Measurements from ENCODE around the gene C14orf180. TPM values are rescaled to one million over a fixed set of nuclear protein-coding genes. Genes with fewer than 3 reads are reported as not detected.

C14orf180 gene
- polyA plus RNA-seq, 1 donor (not counting 4 experiments of a cell fraction or from before 2014, with no cell fraction given), result not detected

- Histone ChIP-seq H3K79me2 (ENCODE audit: control insufficient read depth, insufficient read depth, low read length) (no peaks in the 10 kb centered on the region), H3K4me1 (ENCODE audit: control insufficient read depth, extremely low read depth, insufficient read depth, low read length) (no peaks in the 10 kb centered on the region), H4K20me1 (ENCODE audit: control insufficient read depth, extremely low read depth, insufficient read depth, low read length) (no peaks in the 10 kb centered on the region), H3K9ac (ENCODE audit: control insufficient read depth, extremely low read depth, insufficient read depth, low read length) (no peak overlapping the region), H3K27me3 (ENCODE audit: control insufficient read depth, extremely low read depth, insufficient read depth, low read length) (peaks cover 29% of the 10 kb centered on the region), H3K9me1 (ENCODE audit: control insufficient read depth, extremely low read depth, insufficient read depth, low read length) (no peaks in the 10 kb centered on the region), H3K36me3 (ENCODE audit: control insufficient read depth in 2 of 2, extremely low read depth in 1 of 2, insufficient read depth in 2 of 2, low read length in 2 of 2) (no peaks in the 10 kb centered on the region), H3K4me3 (ENCODE audit: control insufficient read depth in 2 of 3, extremely low read depth in 1 of 3, insufficient read depth in 2 of 3, low read depth in 1 of 3, low read length in 3 of 3) (no peak overlapping the region), H3K27ac (ENCODE audit: control insufficient read depth, insufficient read depth, low read length) (no peak overlapping the region), H2AFZ (ENCODE audit: control insufficient read depth, low read length) (no peak overlapping the region), H3K4me2 (ENCODE audit: control insufficient read depth, extremely low read depth, insufficient read depth, low read depth, low read length) (no peak overlapping the region), H3K9me3 (ENCODE audit: control insufficient read depth, low read depth, low read length) (no peaks in the 10 kb centered on the region)
- DNase-seq (ENCODE audit: low read depth, low spot score) (no peak), FAIRE-seq (no peak)
- TF ChIP-seq, protein P1, sequence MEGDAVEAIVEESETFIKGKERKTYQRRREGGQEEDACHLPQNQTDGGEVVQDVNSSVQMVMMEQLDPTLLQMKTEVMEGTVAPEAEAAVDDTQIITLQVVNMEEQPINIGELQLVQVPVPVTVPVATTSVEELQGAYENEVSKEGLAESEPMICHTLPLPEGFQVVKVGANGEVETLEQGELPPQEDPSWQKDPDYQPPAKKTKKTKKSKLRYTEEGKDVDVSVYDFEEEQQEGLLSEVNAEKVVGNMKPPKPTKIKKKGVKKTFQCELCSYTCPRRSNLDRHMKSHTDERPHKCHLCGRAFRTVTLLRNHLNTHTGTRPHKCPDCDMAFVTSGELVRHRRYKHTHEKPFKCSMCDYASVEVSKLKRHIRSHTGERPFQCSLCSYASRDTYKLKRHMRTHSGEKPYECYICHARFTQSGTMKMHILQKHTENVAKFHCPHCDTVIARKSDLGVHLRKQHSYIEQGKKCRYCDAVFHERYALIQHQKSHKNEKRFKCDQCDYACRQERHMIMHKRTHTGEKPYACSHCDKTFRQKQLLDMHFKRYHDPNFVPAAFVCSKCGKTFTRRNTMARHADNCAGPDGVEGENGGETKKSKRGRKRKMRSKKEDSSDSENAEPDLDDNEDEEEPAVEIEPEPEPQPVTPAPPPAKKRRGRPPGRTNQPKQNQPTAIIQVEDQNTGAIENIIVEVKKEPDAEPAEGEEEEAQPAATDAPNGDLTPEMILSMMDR (optimal IDR thresholded peaks at IDR 0.05 in 1 of 3, IDR thresholded peaks at IDR 0.05 in 1 of 3, conservative IDR thresholded peaks at IDR 0.05 in 1 of 3; ENCODE audit: extremely low read depth in 1 of 3, insufficient read depth in 2 of 3, low read length in 3 of 3), result peak in 1 of 3 experiments; percentile 32
- TF ChIP-seq EZH2 (IDR thresholded peaks at IDR 0.05; ENCODE audit: low read length), result no peak
- dilution Hi-C loops (cut with MboI; ENCODE audit: extremely low pct_ligation_motif_present, low sequenced_read_pairs), result no loop called here
Observed at GRCh38 chr14:104576232-104576969, 3.2 kb upstream of the C14orf180 start.

GRCh38 chr14:104576970-104577332, 2.6 kb upstream of the C14orf180 start:
- Histone ChIP-seq H2AFZ (ENCODE audit: control insufficient read depth, low read length) (no peak overlapping the region), H3K9me1 (ENCODE audit: control insufficient read depth, extremely low read depth, insufficient read depth, low read length) (no peaks in the 10 kb centered on the region), H3K4me3 (ENCODE audit: control insufficient read depth in 2 of 3, extremely low read depth in 1 of 3, insufficient read depth in 2 of 3, low read depth in 1 of 3, low read length in 3 of 3) (no peak overlapping the region), H3K79me2 (ENCODE audit: control insufficient read depth, insufficient read depth, low read length) (no peaks in the 10 kb centered on the region), H3K9ac (ENCODE audit: control insufficient read depth, extremely low read depth, insufficient read depth, low read length) (no peak overlapping the region), H3K27me3 (ENCODE audit: control insufficient read depth, extremely low read depth, insufficient read depth, low read length) (peaks cover 34% of the 10 kb centered on the region), H3K27ac (ENCODE audit: control insufficient read depth, insufficient read depth, low read length) (no peak overlapping the region), H3K9me3 (ENCODE audit: control insufficient read depth, low read depth, low read length) (no peaks in the 10 kb centered on the region), H3K4me2 (ENCODE audit: control insufficient read depth, extremely low read depth, insufficient read depth, low read depth, low read length) (no peak overlapping the region), H4K20me1 (ENCODE audit: control insufficient read depth, extremely low read depth, insufficient read depth, low read length) (no peaks in the 10 kb centered on the region), H3K4me1 (ENCODE audit: control insufficient read depth, extremely low read depth, insufficient read depth, low read length) (no peaks in the 10 kb centered on the region), H3K36me3 (ENCODE audit: control insufficient read depth in 2 of 2, extremely low read depth in 1 of 2, insufficient read depth in 2 of 2, low read length in 2 of 2) (no peaks in the 10 kb centered on the region)
- FAIRE-seq (no peak), DNase-seq (ENCODE audit: low read depth, low spot score) (no peak)
- dilution Hi-C loops (cut with MboI; ENCODE audit: extremely low pct_ligation_motif_present, low sequenced_read_pairs), result no loop called here
- TF ChIP-seq EZH2 (IDR thresholded peaks at IDR 0.05; ENCODE audit: low read length), result no peak
- TF ChIP-seq, protein P1 (optimal IDR thresholded peaks at IDR 0.05 in 1 of 3, IDR thresholded peaks at IDR 0.05 in 1 of 3, conservative IDR thresholded peaks at IDR 0.05 in 1 of 3; ENCODE audit: extremely low read depth in 1 of 3, insufficient read depth in 2 of 3, low read length in 3 of 3), result no peak
